Activated CD4-positive, alpha-beta memory T cell treated with anti-CD3 and anti-CD28 coated beads for 36 hours (primary cell): ENCODE results near the gene SLC44A3. TPM values are rescaled to one million over a fixed set of nuclear protein-coding genes. Genes with fewer than 3 reads are reported as not detected.

Source experiments
- CTCF ChIA-PET: fragments of 350-600 bp; sonication (Branson Sonifier 250); formaldehyde crosslinking; loops from one replicate; lab custom pipeline; 2021; ENCODE audit warnings: antibody characterized with exemption, inconsistent platforms; lab: Charles Lee
- POLR2A ChIA-PET: fragments of 350-600 bp; sonication (Branson Sonifier 250); formaldehyde crosslinking; loops from one replicate; lab custom pipeline; 2021; ENCODE audit warnings: antibody characterized with exemption; lab: Charles Lee
- DNase-seq: peaks from one replicate; pipeline ENCODE4 v3.0.0-alpha.2; 2020
- H3K27ac Mint-ChIP-seq: one replicate; pipeline ENCODE4 v1.8.0; 2021; ENCODE audit warnings: mixed read lengths
- H3K27me3 Mint-ChIP-seq: one replicate; pipeline ENCODE4 v1.8.0; 2021; ENCODE audit warnings: mixed read lengths
- H3K36me3 Mint-ChIP-seq: one replicate; pipeline ENCODE4 v1.8.0; 2021; ENCODE audit warnings: mixed read lengths
- H3K4me1 Mint-ChIP-seq: one replicate; pipeline ENCODE4 v1.8.0; 2021; ENCODE audit warnings: low read depth, mixed read lengths
- H3K4me3 Mint-ChIP-seq: one replicate; pipeline ENCODE4 v1.8.0; 2021; ENCODE audit warnings: mild to moderate bottlenecking, mixed read lengths
- H3K9me3 Mint-ChIP-seq: one replicate; pipeline ENCODE4 v1.8.0; 2021; ENCODE audit warnings: mixed read lengths
- intact Hi-C: fragments of 100-400 bp; cut with micrococcal nuclease; formaldehyde crosslinking; loops from one replicate; pipeline ENCODE4 v1.15.1; 2023
- total RNA-seq, 2 experiments: library from RNA; stranded (reverse); gene quantifications; one replicate each; pipeline ENCODE4 v1.2.3, GENCODE V29; 2021

Gene SLC44A3
- total RNA-seq, 2 experiments from 2014 or later: 0.10 to 0.21 TPM

DNA sequence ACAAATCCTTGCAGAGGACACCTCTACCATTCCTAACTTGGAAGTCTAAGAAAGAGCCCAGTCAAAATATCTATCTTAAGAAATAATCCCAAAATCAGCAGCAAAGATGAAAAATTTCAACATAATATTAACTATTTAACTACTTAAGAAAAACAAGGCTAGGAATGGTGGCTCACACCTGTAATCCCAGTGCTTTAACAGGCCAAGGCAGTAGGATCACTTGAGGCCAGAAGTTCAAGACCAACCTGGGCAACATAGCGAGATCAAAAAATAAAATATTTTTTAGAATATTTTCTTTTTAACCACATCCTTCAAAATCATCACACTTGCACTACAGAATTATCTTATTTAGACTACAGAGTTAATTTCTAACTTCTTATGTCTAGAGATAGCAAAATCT, 101.8 kb downstream of the SLC44A3 start:
- POLR2A ChIA-PET: no interaction called here
- CTCF ChIA-PET: interaction anchor here (1.8 kb wide), 1 partner anchor 67 kb away, joined by 7 read pairs; no protein-coding TSS in a partner anchor
- H3K27me3 Mint-ChIP-seq: peaks cover 23% of the 10 kb centered on the region
- H3K4me3 Mint-ChIP-seq: no peak overlapping the region
- intact Hi-C loops: loop anchor here (10.0 kb wide), 1 partner anchor 313 kb away; the partner anchor contains the start of gene RWDD3
- H3K27ac Mint-ChIP-seq: no peak overlapping the region
- no peaks in the 10 kb centered on the region for H3K36me3 Mint-ChIP-seq
- H3K9me3 Mint-ChIP-seq: no peaks in the 10 kb centered on the region
- peaks cover 11% of the 10 kb centered on the region for H3K4me1 Mint-ChIP-seq
- no peak for DNase-seq

DNA sequence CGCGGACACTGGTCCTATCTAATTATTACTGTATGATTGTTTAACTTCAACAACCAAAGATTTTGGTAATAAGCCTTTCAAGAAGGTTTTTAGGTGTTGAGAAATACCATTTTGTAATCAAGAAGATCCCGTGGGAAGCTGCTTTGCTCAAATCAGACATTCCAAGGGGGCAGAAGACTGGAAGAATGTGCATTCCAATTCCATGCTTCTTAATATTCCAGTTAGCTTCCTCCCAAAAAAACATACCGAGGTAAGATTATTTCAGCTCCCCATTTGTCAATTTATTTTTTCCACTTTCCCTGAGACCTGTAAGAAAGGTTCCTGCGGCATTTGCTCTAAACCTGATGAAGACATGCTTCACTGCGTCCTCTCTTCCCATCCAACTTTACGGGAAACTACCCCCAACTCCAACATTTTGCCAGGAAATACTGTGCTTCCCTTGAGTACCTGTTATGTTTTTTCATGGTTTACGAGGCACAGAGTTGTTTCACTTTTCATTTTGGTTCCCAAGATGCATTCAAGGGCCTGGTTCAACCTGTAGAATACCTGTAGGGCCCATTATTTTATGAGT, 102.7 kb downstream of the SLC44A3 start:
- H3K27ac Mint-ChIP-seq: no peak overlapping the region
- H3K36me3 Mint-ChIP-seq: no peaks in the 10 kb centered on the region
- no peaks in the 10 kb centered on the region for H3K9me3 Mint-ChIP-seq
- ChIA-PET CTCF (interaction anchor here (1.2 to 1.8 kb wide), 2 partner anchors 68 to 119 kb away, joined by 3 to 7 read pairs; no protein-coding TSS in a partner anchor), POLR2A (no interaction called here)
- intact Hi-C loops: loop anchor here (10.0 kb wide), 1 partner anchor 312 kb away; the partner anchor contains the start of gene RWDD3
- peaks cover 26% of the 10 kb centered on the region for H3K27me3 Mint-ChIP-seq
- H3K4me3 Mint-ChIP-seq: no peak overlapping the region
- DNase-seq: no peak
- peaks cover 14% of the 10 kb centered on the region for H3K4me1 Mint-ChIP-seq

DNA sequence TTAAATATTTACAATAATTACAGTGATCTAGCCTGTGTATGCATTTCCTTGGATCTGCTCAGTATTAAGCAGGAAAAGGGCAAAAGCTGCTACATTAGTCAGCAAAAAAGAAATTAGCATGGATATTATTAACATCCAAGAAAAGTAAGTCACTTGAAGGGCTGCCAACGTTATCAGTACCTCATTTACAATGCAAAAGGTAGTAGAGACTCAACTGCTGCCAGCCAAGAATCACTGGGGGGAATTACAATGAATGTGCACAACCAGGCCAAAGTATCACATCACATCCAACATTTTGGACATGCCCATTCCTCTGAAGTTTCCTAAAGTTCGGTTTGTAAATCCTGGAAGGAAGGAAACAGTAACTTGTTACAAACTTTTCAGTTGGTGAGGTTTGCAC, 104.8 kb downstream of the SLC44A3 start:
- Mint-ChIP-seq H3K4me1 (peaks cover 14% of the 10 kb centered on the region), H3K9me3 (no peaks in the 10 kb centered on the region), H3K36me3 (no peaks in the 10 kb centered on the region), H3K27ac (no peak overlapping the region), H3K27me3 (peaks cover 29% of the 10 kb centered on the region), H3K4me3 (no peak overlapping the region)
- intact Hi-C loops: loop anchor here (5.0 to 10.0 kb wide), 2 partner anchors 117 to 310 kb away; partner anchors contain the start of gene RWDD3
- ChIA-PET CTCF (interaction anchor here (1.0 kb wide), 1 partner anchor 71 kb away, joined by 4 read pairs; no protein-coding TSS in a partner anchor), POLR2A (no interaction called here)
- no peak for DNase-seq

DNA sequence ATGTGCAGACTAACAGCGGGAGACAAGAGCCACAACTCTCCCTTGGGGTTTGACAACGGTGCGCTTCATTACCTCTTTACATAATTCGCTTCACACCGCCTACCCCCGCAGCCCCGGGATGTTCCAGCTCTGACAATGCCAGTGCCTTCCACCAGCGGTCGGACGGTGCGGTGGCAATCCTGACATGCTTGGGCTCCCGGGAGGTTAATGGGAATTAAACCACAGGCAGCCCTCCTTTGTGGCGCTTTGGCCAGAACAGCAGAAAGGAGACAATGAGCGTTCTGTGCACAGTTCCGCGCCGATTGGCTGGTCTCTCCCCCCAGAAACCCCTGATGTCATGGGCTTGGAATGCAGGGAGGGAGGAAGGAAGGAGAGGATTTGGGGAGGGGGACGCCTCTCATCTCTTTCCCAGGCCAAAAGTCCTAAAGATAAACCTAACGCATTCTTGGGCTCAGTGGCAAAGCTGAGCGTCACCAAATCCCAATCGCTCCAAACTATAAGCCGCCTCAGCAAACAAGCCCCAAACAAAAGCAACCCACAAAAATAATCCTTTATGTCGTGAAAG, 105.5 kb downstream of the SLC44A3 start:
- no peak overlapping the region for H3K27ac Mint-ChIP-seq
- POLR2A ChIA-PET: no interaction called here
- peaks cover 29% of the 10 kb centered on the region for H3K27me3 Mint-ChIP-seq
- DNase-seq: no peak
- intact Hi-C loops: loop anchor here (5.0 to 10.0 kb wide), 2 partner anchors 117 to 309 kb away; partner anchors contain the start of gene RWDD3
- H3K36me3 Mint-ChIP-seq: no peaks in the 10 kb centered on the region
- CTCF ChIA-PET: interaction anchor here (1.0 kb wide), 1 partner anchor 71 kb away, joined by 4 read pairs; no protein-coding TSS in a partner anchor
- peaks cover 14% of the 10 kb centered on the region for H3K4me1 Mint-ChIP-seq
- peak overlapping the region; percentile 74 for H3K4me3 Mint-ChIP-seq
- no peaks in the 10 kb centered on the region for H3K9me3 Mint-ChIP-seq

DNA sequence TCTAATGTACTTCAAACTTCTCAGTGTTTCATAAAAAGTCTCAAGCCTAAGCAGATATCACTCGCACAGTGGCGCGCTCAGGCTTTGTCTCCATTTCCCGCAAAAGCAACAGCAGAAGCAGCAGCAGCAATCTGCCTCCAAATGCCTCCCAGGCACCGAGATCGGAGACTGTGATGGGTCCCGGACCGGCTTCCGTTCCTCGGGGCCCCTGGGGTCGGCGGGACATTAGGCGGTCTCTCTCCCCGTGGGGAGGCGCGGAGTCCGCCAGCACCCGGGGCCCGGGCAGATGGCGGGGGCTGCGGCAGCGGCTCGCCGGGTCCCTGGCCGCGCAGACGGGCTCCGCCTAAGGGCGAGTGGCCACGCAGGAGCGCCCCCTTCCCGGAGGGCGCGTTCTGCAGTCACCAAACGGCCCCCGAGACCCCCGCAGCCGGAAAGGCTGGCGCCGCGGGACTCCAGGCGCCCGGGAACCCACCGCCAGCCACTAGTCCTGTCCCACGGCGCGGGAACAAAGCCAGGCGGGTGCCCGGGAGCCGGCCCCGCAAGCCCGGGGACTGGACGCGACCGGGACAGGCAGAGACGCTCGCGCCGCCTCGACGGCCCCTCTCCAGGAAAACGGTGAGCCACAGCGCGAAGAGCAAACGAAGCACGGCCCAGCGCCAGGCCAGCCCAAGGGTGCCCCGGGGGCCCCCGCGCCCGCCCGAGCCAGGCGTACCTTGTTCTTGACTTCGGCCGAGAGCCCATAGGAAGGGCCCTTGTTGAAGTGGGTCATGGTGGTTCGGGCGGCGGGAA, 106.2 kb downstream of the SLC44A3 start:
- intact Hi-C loops: loop anchor here (5.0 to 10.0 kb wide), 2 partner anchors 116 to 308 kb away; partner anchors contain the start of gene RWDD3
- Mint-ChIP-seq H3K36me3 (no peaks in the 10 kb centered on the region), H3K27me3 (peaks cover 29% of the 10 kb centered on the region), H3K9me3 (no peaks in the 10 kb centered on the region), H3K4me1 (peaks cover 14% of the 10 kb centered on the region), H3K27ac (no peak overlapping the region), H3K4me3 (peak overlapping the region; percentile 74)
- CTCF ChIA-PET: interaction anchor here (1.0 kb wide), 1 partner anchor 72 kb away, joined by 4 read pairs; no protein-coding TSS in a partner anchor
- POLR2A ChIA-PET: no interaction called here
- DNase-seq: peak; percentile 30

DNA sequence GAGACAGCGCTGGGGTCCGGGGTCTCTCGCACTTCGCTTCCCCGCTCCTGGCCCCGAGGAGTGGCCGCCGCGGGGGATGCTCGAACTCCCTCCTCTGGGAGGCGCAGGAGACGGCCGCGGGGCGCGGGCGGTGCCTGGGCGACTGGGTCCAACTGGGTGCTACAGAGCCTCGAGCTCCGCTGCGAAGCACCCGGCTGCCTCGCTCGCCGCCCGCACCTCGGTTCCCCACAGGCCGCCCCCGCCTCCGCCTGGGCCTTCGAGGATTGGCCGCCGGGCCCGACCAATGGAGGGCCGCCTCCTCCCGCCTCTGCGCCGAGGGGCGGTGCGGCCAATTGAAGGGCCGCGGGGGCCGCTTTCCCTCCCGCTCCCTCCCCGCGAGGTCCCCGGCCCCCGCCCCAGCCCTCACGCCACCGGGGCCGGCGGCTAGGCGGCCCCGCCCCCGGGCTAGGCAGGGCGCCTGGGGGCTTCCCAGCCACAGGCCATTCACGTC, 106.8 kb downstream of the SLC44A3 start, which contains the start of gene CNN3:
Gene CNN3, minus strand, starts transcription at position 196 of the 490 bp plus-strand sequence. CDS start 216 bp downstream, outside the sequence.
- intact Hi-C loops: loop anchor here (5.0 to 10.0 kb wide), 2 partner anchors 115 to 308 kb away; partner anchors contain the start of gene RWDD3
- no peaks in the 10 kb centered on the region for H3K36me3 Mint-ChIP-seq
- DNase-seq: peak; percentile 77
- CTCF ChIA-PET: no interaction called here
- peaks cover 14% of the 10 kb centered on the region for H3K4me1 Mint-ChIP-seq
- POLR2A ChIA-PET: no interaction called here
- peak within 1 kb of the TSS; percentile 74 for H3K4me3 Mint-ChIP-seq
- H3K9me3 Mint-ChIP-seq: no peaks in the 10 kb centered on the region
- no peak within 1 kb of the TSS for H3K27ac Mint-ChIP-seq
- peaks cover 29% of the 10 kb centered on the region for H3K27me3 Mint-ChIP-seq

DNA sequence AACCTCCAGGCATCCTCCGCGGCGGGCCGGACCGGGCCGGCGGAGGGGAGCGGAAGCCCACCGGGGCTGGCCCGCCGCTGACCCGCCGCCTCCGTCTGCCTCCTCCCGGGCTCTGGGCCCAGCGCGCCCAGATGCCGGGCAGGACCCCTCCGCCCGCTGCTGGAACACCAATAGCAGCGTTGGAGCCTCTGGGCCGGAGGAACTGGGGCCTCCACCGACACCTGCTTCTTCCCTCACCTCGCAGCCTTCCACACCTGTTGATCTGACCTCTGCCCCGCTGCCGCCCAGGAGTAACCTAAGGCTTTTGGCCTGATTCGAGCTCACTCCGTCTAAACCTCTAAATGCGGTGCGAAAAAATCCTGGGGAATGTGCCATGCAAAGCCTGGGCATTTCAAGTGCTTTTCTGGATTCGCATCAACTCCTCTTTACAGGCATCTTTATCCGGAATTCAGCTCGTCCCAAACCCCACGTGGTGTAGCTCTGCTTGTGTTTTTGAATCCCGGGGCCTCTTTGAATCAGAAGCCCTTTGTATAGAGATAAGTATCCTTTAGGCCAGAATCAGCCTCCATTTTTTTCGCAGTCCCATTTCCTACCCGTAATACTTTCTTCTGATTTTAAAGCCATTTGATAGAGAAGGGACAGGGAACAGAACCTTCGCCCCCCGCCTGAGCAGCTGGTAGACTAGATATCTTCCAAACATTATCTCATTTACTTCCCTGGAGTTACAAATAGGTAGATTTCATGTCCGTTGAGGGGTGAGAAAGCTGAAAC, 107.4 kb downstream of the SLC44A3 start:
- no peak for DNase-seq
- H3K27ac Mint-ChIP-seq: no peak overlapping the region
- CTCF ChIA-PET: interaction anchor here (1.0 kb wide), 1 partner anchor 73 kb away, joined by 6 read pairs; no protein-coding TSS in a partner anchor
- intact Hi-C loops: loop anchor here (5.0 to 10.0 kb wide), 2 partner anchors 115 to 307 kb away; partner anchors contain the start of gene RWDD3
- H3K27me3 Mint-ChIP-seq: peaks cover 29% of the 10 kb centered on the region
- POLR2A ChIA-PET: no interaction called here
- peak overlapping the region; percentile 65 for H3K4me3 Mint-ChIP-seq
- H3K9me3 Mint-ChIP-seq: no peaks in the 10 kb centered on the region
- no peaks in the 10 kb centered on the region for H3K36me3 Mint-ChIP-seq
- peaks cover 14% of the 10 kb centered on the region for H3K4me1 Mint-ChIP-seq

DNA sequence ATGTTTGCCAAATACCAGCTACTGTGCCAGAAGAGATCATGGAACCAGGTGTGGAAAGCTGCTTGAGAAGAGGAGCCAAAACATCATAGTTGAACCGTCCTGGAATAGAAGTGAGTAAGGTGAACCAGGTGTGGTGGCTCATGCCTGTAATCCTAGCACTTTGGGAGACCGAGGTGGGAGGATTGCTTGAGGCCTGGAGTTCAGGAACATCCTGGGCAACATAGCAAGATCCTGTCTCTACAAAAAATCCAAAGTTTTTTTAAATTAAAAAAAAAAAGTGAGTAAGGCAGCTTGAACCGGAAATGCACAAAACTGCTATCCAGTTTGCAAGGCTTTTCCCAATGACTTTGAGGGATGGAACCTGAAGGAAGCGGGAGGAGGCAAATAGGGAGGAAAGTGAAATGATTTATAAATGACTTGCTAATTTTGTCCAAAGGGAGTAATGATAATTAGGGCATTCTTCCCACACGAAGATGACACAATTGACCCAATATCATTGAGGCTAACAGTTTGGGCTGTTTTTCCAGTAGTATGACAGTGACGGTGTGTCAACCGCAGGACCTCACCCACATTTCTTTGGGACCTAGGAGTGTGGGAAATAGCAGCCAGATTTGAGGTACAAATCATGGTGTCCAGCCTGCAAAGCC, 108.3 kb downstream of the SLC44A3 start:
- H3K36me3 Mint-ChIP-seq: no peaks in the 10 kb centered on the region
- peaks cover 29% of the 10 kb centered on the region for H3K27me3 Mint-ChIP-seq
- H3K4me1 Mint-ChIP-seq: peaks cover 14% of the 10 kb centered on the region
- H3K9me3 Mint-ChIP-seq: no peaks in the 10 kb centered on the region
- H3K4me3 Mint-ChIP-seq: no peak overlapping the region
- ChIA-PET POLR2A (no interaction called here), CTCF (interaction anchor here (1.0 kb wide), 1 partner anchor 74 kb away, joined by 6 read pairs; no protein-coding TSS in a partner anchor)
- no peak overlapping the region for H3K27ac Mint-ChIP-seq
- no peak for DNase-seq
- intact Hi-C loops: loop anchor here (5.0 to 10.0 kb wide), 2 partner anchors 114 to 306 kb away; partner anchors contain the start of gene RWDD3

DNA sequence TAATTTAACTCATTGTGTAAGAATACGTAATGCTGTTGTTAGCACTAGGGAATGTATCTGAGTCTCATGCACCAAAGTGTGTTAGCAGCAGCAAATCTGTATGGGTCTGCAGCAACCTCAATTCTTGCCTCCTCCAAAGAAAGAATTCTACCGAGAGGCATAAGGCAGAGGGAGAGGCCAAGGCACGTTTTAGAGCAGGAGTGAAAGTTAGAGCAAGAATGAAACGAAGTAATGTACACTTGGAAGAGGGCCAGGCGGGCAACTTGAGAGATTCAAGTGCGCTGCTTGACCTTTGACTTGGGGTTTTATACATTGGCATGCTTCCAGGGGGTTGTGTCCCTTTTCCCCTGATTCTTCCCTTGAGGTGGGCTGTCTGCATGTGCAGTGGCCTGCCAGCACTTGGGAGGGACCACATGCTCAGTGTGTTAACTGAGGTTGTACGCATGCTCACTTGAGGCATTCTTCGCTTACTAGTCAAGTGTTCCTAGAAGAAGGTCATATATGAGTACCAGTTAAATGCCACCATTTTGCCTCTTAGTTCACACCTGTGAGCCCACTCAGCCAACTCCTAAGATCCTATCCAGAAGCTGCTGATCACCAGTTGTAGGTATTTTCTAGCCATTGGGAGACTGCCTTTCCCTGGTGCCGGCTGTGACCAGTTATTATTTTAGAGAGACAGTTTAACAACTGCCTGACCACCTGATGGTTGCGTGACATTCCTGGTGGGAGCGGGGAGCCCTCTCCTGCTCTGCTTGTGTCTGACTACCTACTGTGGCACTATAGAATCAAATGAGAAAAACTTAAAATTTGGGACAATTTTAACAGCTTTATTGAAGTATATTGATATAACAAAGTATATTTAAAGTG, 109.4 kb downstream of the SLC44A3 start:
- H3K27me3 Mint-ChIP-seq: peaks cover 23% of the 10 kb centered on the region
- intact Hi-C loops: loop anchor here (5.0 to 10.0 kb wide), 2 partner anchors 113 to 305 kb away; partner anchors contain the start of gene RWDD3
- H3K9me3 Mint-ChIP-seq: no peaks in the 10 kb centered on the region
- ChIA-PET CTCF (no interaction called here), POLR2A (no interaction called here)
- no peaks in the 10 kb centered on the region for H3K36me3 Mint-ChIP-seq
- no peak overlapping the region for H3K4me3 Mint-ChIP-seq
- H3K27ac Mint-ChIP-seq: no peak overlapping the region
- DNase-seq: no peak
- H3K4me1 Mint-ChIP-seq: peaks cover 14% of the 10 kb centered on the region

DNA sequence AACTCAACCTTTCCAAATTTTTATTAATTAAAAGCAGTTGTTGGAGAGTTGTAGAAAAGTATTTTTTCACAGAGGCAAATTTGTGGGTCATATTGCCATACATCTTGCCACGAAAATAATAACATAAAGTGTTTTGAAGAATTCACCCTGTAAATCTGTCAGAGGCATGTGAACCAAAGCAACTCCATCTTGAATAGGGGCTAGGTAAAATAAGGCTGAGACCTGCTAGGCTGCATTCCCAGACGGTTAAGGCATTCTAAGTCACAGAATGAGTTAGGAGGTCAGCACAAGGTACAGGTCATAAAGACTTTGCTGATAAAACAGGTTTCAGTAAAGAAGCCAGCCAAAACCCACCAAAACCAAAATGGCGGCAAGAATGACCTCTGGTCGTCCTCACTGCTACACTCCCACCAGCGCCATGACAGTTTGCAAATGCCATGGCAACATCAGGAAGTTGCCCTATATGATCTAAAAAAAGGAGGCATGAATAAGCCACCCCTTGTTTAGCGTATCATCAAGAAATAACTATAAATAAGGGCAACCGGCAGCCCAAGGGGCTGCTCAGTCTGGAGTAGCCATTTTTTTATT, 111.2 kb downstream of the SLC44A3 start:
- H3K4me3 Mint-ChIP-seq: no peak overlapping the region
- H3K27me3 Mint-ChIP-seq: peaks cover 9% of the 10 kb centered on the region
- CTCF ChIA-PET: no interaction called here
- DNase-seq: no peak
- H3K9me3 Mint-ChIP-seq: no peaks in the 10 kb centered on the region
- H3K27ac Mint-ChIP-seq: no peak overlapping the region
- H3K36me3 Mint-ChIP-seq: no peaks in the 10 kb centered on the region
- POLR2A ChIA-PET: no interaction called here
- H3K4me1 Mint-ChIP-seq: peaks cover 5% of the 10 kb centered on the region
- intact Hi-C loops: no loop called here
